ENCODE data around the gene ZNF618.

DNA sequence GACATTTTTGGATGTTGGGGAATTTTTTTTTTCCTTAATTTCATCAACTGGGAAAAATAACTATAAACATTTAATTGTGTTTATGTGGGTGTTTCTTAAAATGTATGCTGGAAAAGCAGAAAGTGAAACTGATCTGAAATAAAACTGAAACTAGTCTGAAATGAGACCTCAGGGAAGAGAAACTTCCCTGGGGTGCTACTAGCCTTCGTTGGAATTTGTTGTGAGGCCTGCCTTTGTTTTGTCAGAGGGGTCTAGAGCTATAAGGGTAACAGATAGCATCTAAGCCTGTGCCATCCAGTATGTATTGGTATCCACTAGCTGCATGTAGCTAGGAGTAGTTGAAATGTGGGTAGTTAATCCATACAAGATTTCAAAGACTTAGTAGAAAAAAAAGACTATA lies 10.4 kb downstream of the ZNF618 start:
- no peak for TF ChIP-seq CTCF (conservative IDR thresholded peaks at IDR 0.05; ENCODE audit: low read length)
- no peak for TF ChIP-seq EZH2phosphoT487 (IDR thresholded peaks at IDR 0.05; ENCODE audit: borderline replicate concordance)
